ENCODE results near the gene F3.
"Not testable (repeated sequence)": the region's sequence is repeated elsewhere in the genome, so short reads cannot be mapped to it uniquely, and the experiment has no call there.

The F3 gene

GRCh38 chr1:94541246-94542087, at the start of gene F3:
TSS of gene F3 (minus strand) at chr1:94541759. CDS start at chr1:94541636, 123 bp downstream.
- DNase-seq = no peak

- DNase-seq = no peak
Observed at GRCh38 chr1:94590203-94591137, 48.9 kb upstream of the F3 start.

- no peak for DNase-seq
Observed at GRCh38 chr1:94589728-94590127, 48.2 kb upstream of the F3 start.

DNA sequence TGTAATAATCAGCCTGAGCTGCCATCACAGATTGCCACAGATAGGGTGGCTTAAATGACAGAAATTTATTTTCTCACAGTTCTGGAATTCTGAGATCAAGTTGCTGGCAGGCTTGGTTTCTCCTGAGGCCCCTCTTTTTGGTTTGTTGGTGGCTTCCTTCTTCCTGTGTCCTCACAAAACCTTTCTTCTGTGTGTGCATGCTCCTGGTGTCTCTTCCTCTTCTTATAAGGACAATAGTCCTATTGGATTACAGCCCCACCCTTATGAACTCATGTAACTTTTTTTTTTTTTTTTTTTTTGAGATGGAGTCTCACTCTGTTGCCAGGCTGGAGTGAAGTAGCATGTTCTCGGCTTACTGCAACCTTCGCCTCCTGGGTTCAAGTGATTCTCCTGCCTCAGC, 41.0 kb upstream of the F3 start:
- no peak for DNase-seq

- no peak for DNase-seq
Observed at GRCh38 chr1:94580367-94581115, 39.0 kb upstream of the F3 start.

- no peak for DNase-seq
Observed at GRCh38 chr1:94579876-94580294, 38.3 kb upstream of the F3 start.

- no peak for DNase-seq
Observed at GRCh38 chr1:94578856-94579255, 37.3 kb upstream of the F3 start.

- DNase-seq = not testable (repeated sequence)
Observed at GRCh38 chr1:94573917-94574316, 32.4 kb upstream of the F3 start.

DNA sequence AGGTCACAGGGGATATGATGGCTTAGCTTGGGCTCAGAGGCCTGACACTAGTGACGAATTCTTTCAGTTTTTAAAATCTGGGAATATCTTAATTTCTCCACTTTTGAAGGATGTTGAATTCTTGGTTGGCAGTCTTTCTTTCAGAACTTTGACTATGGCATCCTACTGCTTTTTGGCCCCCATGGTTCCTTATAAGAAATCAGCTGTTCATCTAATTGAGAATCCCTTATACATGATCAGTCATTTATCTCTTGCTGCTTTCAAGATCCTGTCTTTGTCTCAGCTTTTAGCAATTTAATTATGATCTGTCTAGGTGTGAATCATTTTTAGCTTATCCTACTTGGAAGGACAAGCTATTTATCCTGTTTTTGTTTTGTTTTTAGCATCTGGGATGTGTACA, 31.2 kb upstream of the F3 start:
- DNase-seq = no peak

GRCh38 chr1:94570965-94571364, 29.4 kb upstream of the F3 start:
- not testable (repeated sequence) for DNase-seq

DNA sequence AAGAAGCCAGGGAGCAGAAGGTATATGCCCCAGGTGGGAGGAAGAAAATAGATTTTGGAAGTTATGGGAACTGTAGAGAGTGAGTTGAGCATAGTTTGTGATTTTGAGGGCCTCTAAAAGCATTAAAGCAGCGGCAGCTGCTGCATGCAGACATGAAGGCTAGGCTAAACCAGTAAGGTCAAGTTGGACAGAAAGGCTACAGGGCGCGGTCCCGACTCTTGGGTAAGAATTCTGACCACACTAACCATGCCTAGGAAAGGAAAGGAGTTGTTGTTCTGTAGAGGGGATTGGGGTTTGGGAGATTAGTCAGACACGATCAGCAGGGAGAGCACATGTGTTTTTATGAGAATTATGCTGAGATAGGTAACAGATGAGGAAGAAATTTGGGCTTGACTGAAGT, 27.2 kb upstream of the F3 start:
- not testable (repeated sequence) for DNase-seq

- not testable (repeated sequence) for DNase-seq
Observed at GRCh38 chr1:94567975-94568607, 26.5 kb upstream of the F3 start.

DNA sequence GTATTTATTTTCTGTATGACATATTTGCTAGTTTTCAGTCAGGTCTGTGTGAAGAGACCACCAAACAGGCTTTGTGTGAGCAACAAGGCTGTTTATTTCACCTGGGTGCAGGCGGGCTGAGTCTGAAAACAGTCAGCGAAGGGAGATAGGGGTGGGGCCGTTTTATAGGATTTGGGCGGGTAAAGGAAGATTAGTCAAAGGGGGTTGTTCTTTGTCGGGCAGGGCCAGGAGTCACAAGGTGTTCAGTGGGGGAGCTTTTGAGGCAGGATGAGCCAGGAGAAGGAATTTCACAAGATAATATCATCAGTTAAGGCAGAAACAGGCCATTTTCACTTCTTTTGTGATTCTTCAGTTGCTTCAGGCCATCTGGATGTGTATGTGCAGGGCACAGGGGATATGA, 24.9 kb upstream of the F3 start:
- not testable (repeated sequence) for DNase-seq

DNA sequence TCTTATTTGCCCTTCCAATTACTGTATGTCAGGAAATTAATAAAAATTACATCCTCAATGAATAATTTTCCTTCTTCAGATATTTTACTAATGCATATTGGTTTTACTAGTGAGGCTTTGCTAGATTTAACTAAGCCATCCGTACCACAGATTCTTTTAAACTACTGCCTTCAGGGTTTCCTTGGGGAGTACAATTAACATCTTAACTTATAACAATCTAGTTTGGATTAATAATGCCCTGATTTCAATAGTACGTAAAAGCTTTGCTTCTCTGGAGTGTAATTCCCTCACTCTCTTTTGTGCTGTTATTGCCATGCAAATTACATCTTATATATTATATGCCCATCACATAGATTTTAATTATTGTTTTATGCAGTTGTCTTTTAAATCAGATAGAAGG, 24.3 kb upstream of the F3 start:
- DNase-seq = no peak

DNA sequence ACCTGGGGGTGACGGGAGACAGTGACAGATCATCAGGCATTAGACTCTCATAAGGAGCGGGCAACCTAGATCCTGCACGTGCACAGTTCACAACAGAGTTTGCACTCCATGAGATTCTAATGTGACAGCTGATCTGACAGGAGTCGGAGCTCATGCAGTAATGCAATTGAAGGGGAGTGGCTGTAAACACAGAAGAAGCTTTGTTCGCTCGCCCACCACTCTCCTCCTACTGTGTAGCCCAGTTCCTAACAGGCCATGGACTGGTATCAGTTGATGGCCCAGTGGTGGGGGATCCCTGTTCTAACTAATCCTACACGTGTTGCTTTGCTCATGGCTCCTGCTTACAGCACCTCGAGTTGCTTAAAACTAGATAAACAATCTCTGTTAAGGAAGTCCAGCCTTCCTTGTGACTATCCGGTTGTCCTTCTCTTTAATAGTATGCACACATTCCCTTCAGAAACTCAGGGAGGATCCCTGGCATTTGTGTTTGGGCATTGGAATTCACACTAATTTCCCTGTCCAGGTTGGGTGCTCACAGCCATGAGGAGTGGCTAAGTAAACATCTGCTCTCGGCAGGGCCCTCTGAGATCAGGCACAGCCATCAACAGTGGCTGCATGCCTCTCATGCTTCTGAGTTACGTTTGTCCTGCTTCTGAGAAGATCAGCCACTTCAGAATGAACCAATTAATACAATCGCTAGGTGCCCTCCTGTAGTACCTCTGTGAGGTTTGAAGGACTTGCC, 21.1 kb upstream of the F3 start:
- DNase-seq = no peak

DNA sequence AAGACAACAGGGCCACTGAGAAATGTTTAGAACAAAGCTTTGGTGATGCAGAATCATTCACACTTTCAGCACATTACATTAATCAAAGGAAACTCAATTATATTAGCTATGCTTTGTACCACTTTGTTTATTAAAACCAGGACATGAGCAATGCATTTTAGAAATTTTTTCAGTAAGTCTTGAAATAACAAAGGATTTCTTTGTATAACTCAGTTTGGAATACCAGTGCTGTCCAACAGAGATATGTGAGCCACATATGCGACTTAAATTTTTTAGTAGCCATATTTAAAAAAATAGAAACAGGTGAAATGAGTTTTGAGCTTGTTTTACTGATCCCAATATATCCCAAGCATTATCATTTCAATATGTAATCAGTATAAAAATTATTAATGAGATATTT, 18.8 kb upstream of the F3 start:
- no peak for DNase-seq

DNA sequence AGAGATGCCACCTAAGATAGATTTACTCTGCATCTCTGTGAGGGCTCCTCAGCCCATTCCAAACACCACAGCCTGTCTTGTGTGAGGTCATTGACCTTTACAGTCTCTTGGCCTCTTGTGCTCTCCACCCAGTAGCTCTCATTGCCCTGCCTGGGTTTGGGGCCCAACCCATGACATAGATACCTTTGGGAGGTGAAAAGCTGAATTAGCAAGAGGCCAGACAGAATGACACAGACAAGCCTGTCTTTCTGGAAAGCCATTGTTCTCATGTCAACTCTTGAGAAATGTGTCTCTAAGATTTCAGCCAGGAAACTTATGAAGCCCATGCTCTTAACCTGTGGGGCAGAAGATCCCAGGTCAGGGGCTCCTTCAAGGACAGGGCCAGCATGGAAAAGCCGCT, 18.4 kb upstream of the F3 start:
- DNase-seq = no peak

DNA sequence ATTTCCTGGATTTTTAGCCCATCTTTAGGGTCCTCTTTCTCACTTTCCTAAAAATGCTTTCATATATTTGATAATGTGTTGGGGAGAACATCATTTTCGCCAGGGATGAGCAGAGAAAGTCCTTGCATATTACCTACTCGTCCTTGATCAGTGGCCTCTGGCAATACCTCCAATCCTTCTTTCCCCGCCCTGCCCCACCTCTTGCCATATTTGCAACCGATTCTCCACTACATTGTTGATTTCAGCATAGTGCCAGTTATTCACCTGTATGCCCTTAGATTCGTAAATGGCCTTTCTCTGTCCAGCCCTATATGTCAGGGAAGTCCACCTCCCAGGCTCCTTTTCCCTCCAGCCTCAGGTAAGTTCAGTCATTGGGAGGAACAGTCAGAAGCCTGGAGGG, 13.5 kb upstream of the F3 start:
- DNase-seq = no peak

GRCh38 chr1:94554580-94554979, 13.0 kb upstream of the F3 start:
- no peak for DNase-seq

- DNase-seq = no peak
Observed at GRCh38 chr1:94553931-94554330, 12.4 kb upstream of the F3 start.

- DNase-seq = no peak
Observed at GRCh38 chr1:94553323-94553730, 11.8 kb upstream of the F3 start.

GRCh38 chr1:94552071-94552586, 10.6 kb upstream of the F3 start:
- no peak for DNase-seq

All from cerebellar nuclear complex (tissue), 1 donor.